Measurements from ENCODE around the gene ATP8A2.

- TF ChIP-seq CTCF (conservative IDR thresholded peaks at IDR 0.05) (no peak), ZFX (IDR thresholded peaks at IDR 0.05) (no peak)
Measured at GRCh38 chr13:25421612-25422011, 49.8 kb downstream of the ATP8A2 start.
